GM21367 (cell line): ENCODE results near the gene AURKA.

ENCODE experiments used
- ATAC-seq: cut with Tn5 transposase; IDR thresholded peaks from one replicate; pipeline ENCODE4 v1.9.1; 2021; ENCODE audit not compliant: unreplicated experiment

Gene AURKA

GRCh38 chr20:56392132-56392880, at the start of gene AURKA, which contains the start of gene CSTF1:
Gene AURKA, minus strand, starts transcription at chr20:56392215. Its CDS starts 4,018 bp downstream, at chr20:56388197.
Gene CSTF1, plus strand, starts transcription at chr20:56392645. Its CDS starts 2,908 bp downstream, at chr20:56395553.
- peak; percentile 91 for ATAC-seq

- ATAC-seq = no peak
Observed at GRCh38 chr20:56440346-56441007, 48.5 kb upstream of the AURKA start.

GRCh38 chr20:56439771-56440291, 47.8 kb upstream of the AURKA start:
- ATAC-seq = no peak

GRCh38 chr20:56438284-56438683, 46.3 kb upstream of the AURKA start:
- ATAC-seq = no peak

GRCh38 chr20:56437196-56437960, 45.4 kb upstream of the AURKA start:
- no peak for ATAC-seq

- ATAC-seq = no peak
Observed at GRCh38 chr20:56433880-56434255, 41.9 kb upstream of the AURKA start.

GRCh38 chr20:56433221-56433879, 41.3 kb upstream of the AURKA start:
- no peak for ATAC-seq

GRCh38 chr20:56431471-56431870, 39.5 kb upstream of the AURKA start:
- ATAC-seq = no peak

GRCh38 chr20:56430957-56431356, 38.9 kb upstream of the AURKA start:
- ATAC-seq = no peak

GRCh38 chr20:56430461-56430860, 38.4 kb upstream of the AURKA start:
- ATAC-seq = no peak

GRCh38 chr20:56429941-56430340, 37.9 kb upstream of the AURKA start:
- ATAC-seq = no peak

- no peak for ATAC-seq
Observed at GRCh38 chr20:56429502-56429901, 37.5 kb upstream of the AURKA start.

GRCh38 chr20:56428881-56429280, 36.9 kb upstream of the AURKA start:
- no peak for ATAC-seq

- ATAC-seq = no peak
Observed at GRCh38 chr20:56428410-56428809, 36.4 kb upstream of the AURKA start.

- no peak for ATAC-seq
Observed at GRCh38 chr20:56427797-56428196, 35.8 kb upstream of the AURKA start.

- ATAC-seq = no peak
Observed at GRCh38 chr20:56426926-56427325, 34.9 kb upstream of the AURKA start.

GRCh38 chr20:56426026-56426425, 34.0 kb upstream of the AURKA start:
- ATAC-seq = no peak

- ATAC-seq = no peak
Observed at GRCh38 chr20:56424931-56425330, 32.9 kb upstream of the AURKA start.

- no peak for ATAC-seq
Observed at GRCh38 chr20:56423886-56424285, 31.9 kb upstream of the AURKA start.

GRCh38 chr20:56423211-56423610, 31.2 kb upstream of the AURKA start:
- no peak for ATAC-seq

GRCh38 chr20:56422824-56423189, 30.8 kb upstream of the AURKA start:
- no peak for ATAC-seq
